H1 (cell line): ENCODE measurements around the gene HMCN2. TPM values are rescaled to one million over a fixed set of nuclear protein-coding genes. Genes with fewer than 3 reads are reported as not detected.

Experiments used
- CTCF ChIA-PET: fragments of 300-600 bp; sonication (Branson Sonifier 250); formaldehyde crosslinking; loops from one replicate; lab custom pipeline; 2021; ENCODE audit not compliant: partially characterized antibody; lab: Charles Lee
- POLR2A ChIA-PET: fragments of 300-600 bp; sonication (Branson Sonifier 250); formaldehyde crosslinking; loops from one replicate; lab custom pipeline; 2021; ENCODE audit warnings: inconsistent platforms; ENCODE audit not compliant: partially characterized antibody; lab: Charles Lee
- DNase-seq, 2 experiments: peaks; one replicate each; pipeline versions ENCODE4 v3.0.0 to v3.0.0-alpha.2; 2010 to 2022; ENCODE audit warnings: low spot score in 2 of 2, low read depth in 1 of 2, mixed read lengths in 1 of 2
- FAIRE-seq: peaks from 2 replicates; lab custom pipeline; 2011; peaks lifted over from hg19 to GRCh38; lab: Jason Lieb, UNC
- H2AFZ ChIP-seq: 2 replicates; pipeline ENCODE4 v1.8.1; 2012; ENCODE audit warnings: low read length, inconsistent platforms
- H2AK5ac ChIP-seq: 2 replicates; pipeline ENCODE4 v1.6.1; 2013; ENCODE audit warnings: low read depth, low read length
- H2BK120ac ChIP-seq: replicated peaks from 2 replicates; pipeline ENCODE3; 2013; ENCODE audit warnings: low read depth, low read length, inconsistent platforms
- H2BK12ac ChIP-seq: 2 replicates; pipeline ENCODE4 v1.6.1; 2013; ENCODE audit warnings: low read depth, low read length
- H2BK15ac ChIP-seq: 2 replicates; pipeline ENCODE4 v1.6.1; 2013; ENCODE audit warnings: low read length
- H2BK20ac ChIP-seq: 2 replicates; pipeline ENCODE4 v1.6.1; 2013; ENCODE audit warnings: low read length
- H2BK5ac ChIP-seq: 2 replicates; pipeline ENCODE4 v1.6.1; 2013; ENCODE audit warnings: low read depth, low read length
- H3K14ac ChIP-seq: 2 replicates; pipeline ENCODE4 v1.6.1; 2013; ENCODE audit warnings: inconsistent platforms; ENCODE audit not compliant: insufficient read length
- H3K18ac ChIP-seq: 2 replicates; pipeline ENCODE4 v1.6.1; 2013; ENCODE audit warnings: low read length; ENCODE audit errors: extremely low read depth
- H3K23ac ChIP-seq: 2 replicates; pipeline ENCODE4 v1.6.1; 2013; ENCODE audit warnings: inconsistent platforms; ENCODE audit not compliant: insufficient read length
- H3K23me2 ChIP-seq: 2 replicates; pipeline ENCODE4 v1.6.1; 2013; ENCODE audit warnings: low read depth, low read length
- H3K27ac ChIP-seq: 2 replicates; pipeline ENCODE4 v1.6.1; 2011; ENCODE audit warnings: low read depth, low read length, inconsistent platforms
- H3K27me3 ChIP-seq, 4 experiments: replicated peaks in 1 of 4; 1 replicate in 1 of 4; 2 replicates in 3 of 4; pipeline versions ENCODE4 v1.6.1 to v1.8.1; 2011 to 2013; ENCODE audit warnings: low read length in 3 of 4, mild to moderate bottlenecking in 3 of 4, inconsistent platforms in 2 of 4, mixed read lengths in 2 of 4, moderate library complexity in 1 of 4; ENCODE audit not compliant: control insufficient read depth in 3 of 4, insufficient read depth in 3 of 4; ENCODE audit errors: extremely low read depth in 1 of 4
- H3K36me3 ChIP-seq, 4 experiments: 2 replicates each; pipeline versions ENCODE4 v1.6.1 to v1.8.1; 2011 to 2013; ENCODE audit warnings: mild to moderate bottlenecking in 4 of 4, low read length in 3 of 4, moderate library complexity in 2 of 4, control low read depth in 1 of 4, inconsistent platforms in 1 of 4; ENCODE audit not compliant: insufficient read depth in 4 of 4, control insufficient read depth in 2 of 4
- H3K4ac ChIP-seq: replicated peaks from 2 replicates; pipeline ENCODE3; 2013; ENCODE audit warnings: low read length, low read depth, mixed read lengths, inconsistent platforms; ENCODE audit not compliant: insufficient read length
- H3K4me1 ChIP-seq, 4 experiments: replicated peaks in 1 of 4; 1 replicate in 1 of 4; 2 replicates in 3 of 4; pipeline versions ENCODE4 v1.6.1 to v1.8.1; 2011 to 2013; ENCODE audit warnings: low read length in 3 of 4, inconsistent platforms in 2 of 4, mixed read lengths in 1 of 4; ENCODE audit not compliant: insufficient read depth in 4 of 4, control insufficient read depth in 3 of 4
- H3K4me2 ChIP-seq, 2 experiments: 2 replicates each; pipeline versions ENCODE4 v1.6.1 to v1.8.1; 2011 to 2013; ENCODE audit warnings: low read depth in 2 of 2, low read length in 2 of 2, control low read depth in 1 of 2, inconsistent platforms in 1 of 2, mild to moderate bottlenecking in 1 of 2; ENCODE audit not compliant: insufficient read depth in 1 of 2
- H3K4me3 ChIP-seq, 4 experiments: fragments of 200-600, 300-600 bp in 1 of 4; sonication (generic), shearing (Covaris generic), sonication (Bioruptor Twin) in 1 of 4; 2 replicates each; pipeline versions ENCODE4 v1.5.1 to v1.8.1; 2011 to 2016; ENCODE audit warnings: low read length in 4 of 4, low read depth in 3 of 4, control low read depth in 2 of 4, inconsistent platforms in 2 of 4, mild to moderate bottlenecking in 2 of 4, mixed read lengths in 1 of 4, moderate library complexity in 1 of 4; ENCODE audit not compliant: insufficient read depth in 2 of 4; ENCODE audit errors: extremely low read depth in 1 of 4
- H3K56ac ChIP-seq: replicated peaks from 2 replicates; pipeline ENCODE3; 2013; ENCODE audit warnings: low read depth, mild to moderate bottlenecking, mixed read lengths, low read length, inconsistent platforms; ENCODE audit not compliant: insufficient read length
- H3K79me1 ChIP-seq: 2 replicates; pipeline ENCODE4 v1.6.1; 2013; ENCODE audit warnings: low read depth, low read length, control low read depth
- H3K79me2 ChIP-seq, 2 experiments: 2 replicates each; pipeline versions ENCODE4 v1.6.1 to v1.8.1; 2012 to 2013; ENCODE audit warnings: low read length in 2 of 2, mild to moderate bottlenecking in 2 of 2, inconsistent platforms in 1 of 2; ENCODE audit not compliant: insufficient read depth in 2 of 2, control insufficient read depth in 1 of 2
- H3K9ac ChIP-seq, 4 experiments: replicated peaks in 1 of 4; 1 replicate in 1 of 4; 2 replicates in 3 of 4; pipeline versions ENCODE4 v1.6.1 to v1.8.1; 2011 to 2013; ENCODE audit warnings: low read depth in 3 of 4, low read length in 3 of 4, control low read depth in 2 of 4, mild to moderate bottlenecking in 2 of 4, moderate library complexity in 2 of 4, inconsistent platforms in 1 of 4; ENCODE audit errors: extremely low read depth in 1 of 4
- H3K9me3 ChIP-seq, 2 experiments: 2 replicates each; pipeline versions ENCODE4 v1.6.1 to v1.8.1; 2012 to 2013; ENCODE audit warnings: mild to moderate bottlenecking in 2 of 2, moderate library complexity in 2 of 2, control low read depth in 1 of 2, inconsistent platforms in 1 of 2, low read depth in 1 of 2, low read length in 1 of 2, mixed read lengths in 1 of 2; ENCODE audit not compliant: insufficient read depth in 2 of 2
- H4K20me1 ChIP-seq, 2 experiments: replicated peaks in 1 of 2; 2 replicates each; pipeline versions ENCODE3 to v1.8.1; 2011 to 2013; ENCODE audit warnings: inconsistent platforms in 2 of 2, low read length in 2 of 2, mild to moderate bottlenecking in 1 of 2; ENCODE audit not compliant: insufficient read depth in 2 of 2, control insufficient read depth in 1 of 2
- H4K5ac ChIP-seq: 2 replicates; pipeline ENCODE4 v1.6.1; 2013; ENCODE audit warnings: low read length, low read depth, mixed read lengths, inconsistent platforms; ENCODE audit not compliant: insufficient read length
- H4K8ac ChIP-seq: 2 replicates; pipeline ENCODE4 v1.8.0; 2013; ENCODE audit warnings: mild to moderate bottlenecking, moderate library complexity, low read length, inconsistent platforms; ENCODE audit not compliant: insufficient read depth; ENCODE audit errors: extremely low read depth
- H4K91ac ChIP-seq: replicated peaks from 2 replicates; pipeline ENCODE3; 2013; ENCODE audit warnings: low read length, mixed read lengths, inconsistent platforms; ENCODE audit not compliant: insufficient read length
- JUND ChIP-seq: IDR thresholded peaks from 2 replicates; pipeline ENCODE4 v1.6.1; 2011; ENCODE audit warnings: mild to moderate bottlenecking, improper control_type of control experiment, low read length
- TBP ChIP-seq: IDR thresholded peaks from 2 replicates; pipeline ENCODE4 v1.6.1; 2011; ENCODE audit warnings: low read depth, low read length, improper control_type of control experiment
- WGBS, 2 experiments: shearing (Covaris generic) in 1 of 2; methylation state at CpG; one replicate each; pipeline versions ENCODE4 v1.1.6 to v1.1.7; 2013 to 2015; ENCODE audit warnings: low lambda C conversion rate in 2 of 2, mixed read lengths in 2 of 2, inconsistent platforms in 1 of 2, low coverage in 1 of 2, missing lambda C conversion rate in 1 of 2; ENCODE audit not compliant: insufficient replicate concordance in 2 of 2, insufficient coverage in 1 of 2, insufficient read length in 1 of 2; ENCODE audit errors: extremely low coverage in 1 of 2, missing lambda C conversion rate in 1 of 2; 5-methylcytosine and 5-hydroxymethylcytosine counted together
- polyA plus RNA-seq, 7 experiments: library from polyadenylated mRNA; depleted of rRNA in 3 of 7; stranded (reverse) in 5 of 7; unstranded in 2 of 7; fragments of >200 nt in 5 of 7; fragments of 200-250 nt in 2 of 7; gene quantifications; 1 replicate in 5 of 7; 2 replicates in 1 of 7; 4 replicates in 1 of 7; pipeline versions ENCODE4 v1.2.1 to v1.2.3, GENCODE V29; 2011 to 2013; ENCODE audit warnings: missing spikeins in 2 of 7, mixed read lengths in 2 of 7
- total RNA-seq: library from RNA; stranded (reverse); fragmentation: NEBNext Ultra II Directional; extraction: Animal tissue kit (Norgen Biotek cat#: 25700); gene quantifications from 2 replicates; pipeline ENCODE4 v1.2.1, GENCODE V29; 2021

The HMCN2 gene
- total and polyA plus RNA-seq, 2 of the 8 experiments (the other 6 are each of a cell fraction or from before 2014, with no cell fraction given) = 5.0 to 9.1 TPM

DNA sequence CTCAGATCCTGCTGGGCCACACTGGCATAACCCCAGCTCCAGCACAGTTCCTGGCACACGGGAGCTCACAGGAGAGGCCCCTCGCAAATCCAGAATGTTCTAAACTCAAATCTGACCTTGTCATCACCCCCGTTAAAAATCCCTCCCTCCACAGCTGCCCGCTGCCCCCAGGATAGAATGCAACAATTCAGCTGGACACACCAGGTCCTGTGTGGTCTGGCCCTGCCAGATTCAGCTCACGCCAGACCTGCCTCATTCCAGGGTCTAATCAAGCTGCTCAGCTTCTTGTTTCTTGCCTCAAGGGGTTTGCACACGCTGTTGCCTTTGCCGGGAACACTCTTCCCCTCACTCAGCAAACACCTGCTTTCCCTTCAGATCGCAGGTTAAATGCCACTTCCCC is 134.2 kb downstream of the HMCN2 start:
- no peaks in the 10 kb centered on the region for H3K4me1 ChIP-seq
- TF ChIP-seq JUND (no peak), TBP (no peak)
- H4K5ac ChIP-seq = no peak overlapping the region
- DNase-seq (no peak), FAIRE-seq (no peak)
- no peak overlapping the region for H2BK120ac ChIP-seq
- WGBS, 2 experiments = 92% methylated on average over 8 of the region's 8 CpGs; no CpG with 5 or more reads in 1 of the 2 experiments
- H2AFZ ChIP-seq = no peak overlapping the region
- no peak overlapping the region for H4K91ac ChIP-seq
- no peak overlapping the region for H2BK5ac ChIP-seq
- no peaks in the 10 kb centered on the region for H3K23me2 ChIP-seq
- H3K4me3 ChIP-seq = no peak overlapping the region
- no peak overlapping the region for H3K14ac ChIP-seq
- H3K18ac ChIP-seq = no peak overlapping the region; the same call in 1 of the 2 replicates
- no peak overlapping the region for H3K9ac ChIP-seq
- ChIA-PET POLR2A (interaction anchor here (0.7 to 0.9 kb wide), 2 partner anchors 237 to 286 kb away, joined by 3 read pairs; no protein-coding TSS in a partner anchor), CTCF (interaction anchor here (0.9 to 1.9 kb wide), 6 partner anchors 8 to 51 kb away, joined by 3 to 4 read pairs (median 3); no protein-coding TSS in a partner anchor)
- no peak overlapping the region for H2AK5ac ChIP-seq
- no peaks in the 10 kb centered on the region for H3K79me1 ChIP-seq
- H2BK12ac ChIP-seq = no peak overlapping the region
- no peak overlapping the region for H3K4ac ChIP-seq
- no peak overlapping the region for H3K27ac ChIP-seq
- H3K23ac ChIP-seq = no peak overlapping the region
- H2BK15ac ChIP-seq = no peak overlapping the region
- no peak overlapping the region for H2BK20ac ChIP-seq
- H4K20me1 ChIP-seq = no peaks in the 10 kb centered on the region
- no peak overlapping the region for H3K4me2 ChIP-seq
- H3K27me3 ChIP-seq = no peaks in the 10 kb centered on the region
- no peaks in the 10 kb centered on the region for H3K79me2 ChIP-seq
- no peaks in the 10 kb centered on the region for H3K9me3 ChIP-seq
- no peak overlapping the region for H4K8ac ChIP-seq
- no peak overlapping the region for H3K56ac ChIP-seq
- no peaks in the 10 kb centered on the region; a peak in 2 of 8 replicates for H3K36me3 ChIP-seq
